ENCODE results near the gene HIPK2.
"Not testable (repeated sequence)": the region's sequence is repeated elsewhere in the genome, so short reads cannot be mapped to it uniquely, and the experiment has no call there.

Gene HIPK2

GRCh38 chr7:139618482-139619366, 159.1 kb downstream of the HIPK2 start:
- no peak for DNase-seq

- DNase-seq = no peak
These were observed 160.7 kb downstream of the HIPK2 start for GRCh38 chr7:139617074-139617473.

DNA sequence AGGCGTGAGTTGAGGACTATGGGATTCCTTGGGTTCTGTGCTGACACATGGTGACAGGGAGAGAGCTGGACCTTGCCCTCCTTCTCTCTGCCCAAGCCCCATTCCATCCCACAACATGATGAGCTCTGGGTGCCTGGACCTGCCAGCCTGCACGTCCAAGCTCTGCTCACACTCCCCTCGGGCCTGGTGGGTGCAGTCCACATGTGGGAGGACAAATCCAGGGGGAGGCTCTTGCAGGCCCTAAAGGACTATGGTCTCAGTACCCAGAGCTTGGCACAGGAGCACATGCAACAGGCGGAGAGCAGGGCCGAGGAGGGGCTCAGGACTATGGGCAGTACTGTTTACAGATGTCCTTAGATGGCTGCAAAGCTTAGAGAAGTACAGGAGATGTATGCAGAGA, 162.9 kb downstream of the HIPK2 start:
- no peak for DNase-seq

GRCh38 chr7:139613971-139614411, 163.8 kb downstream of the HIPK2 start:
- DNase-seq = no peak

GRCh38 chr7:139611556-139611955, 166.2 kb downstream of the HIPK2 start:
- not testable (repeated sequence) for DNase-seq

DNA sequence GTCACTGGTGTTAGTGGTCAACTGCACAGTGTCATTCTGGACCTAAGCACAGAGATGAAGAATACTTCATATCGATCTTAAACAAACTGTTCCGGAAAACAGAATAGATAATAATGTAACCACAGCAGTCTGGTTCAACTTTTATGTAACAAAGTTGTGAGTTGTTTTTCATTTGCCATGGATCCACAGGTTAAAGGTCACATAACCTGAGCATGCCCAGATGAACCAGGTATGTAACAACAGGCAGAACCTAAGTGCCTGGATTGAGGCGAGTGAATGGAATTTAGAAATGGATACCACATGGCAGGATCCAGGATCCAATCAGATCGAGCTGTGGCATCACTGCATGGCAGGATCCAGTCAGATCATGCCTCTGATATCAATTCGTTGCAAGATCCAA, 167.2 kb downstream of the HIPK2 start:
- no peak for DNase-seq

DNA sequence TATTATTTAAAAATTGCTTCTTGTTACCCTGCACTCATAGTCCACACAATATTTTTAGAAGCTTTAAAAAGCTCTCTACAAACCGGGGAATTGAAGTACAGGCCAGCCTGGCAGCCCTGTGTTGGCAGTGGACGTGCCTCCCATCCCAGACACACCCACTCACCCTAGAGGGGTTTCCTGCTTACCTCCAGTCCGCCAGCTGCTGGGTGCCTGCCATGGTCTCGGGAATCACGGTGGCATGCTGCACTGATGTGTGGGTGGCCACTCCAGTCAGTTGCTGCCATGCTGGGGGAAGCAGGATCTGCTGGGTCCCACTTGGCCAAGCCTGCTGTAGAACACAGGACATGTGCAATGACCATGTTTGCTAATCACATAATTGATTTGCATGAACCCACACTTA, 173.9 kb downstream of the HIPK2 start:
- no peak for DNase-seq

GRCh38 chr7:139603282-139603681, 174.5 kb downstream of the HIPK2 start:
- DNase-seq = no peak

DNA sequence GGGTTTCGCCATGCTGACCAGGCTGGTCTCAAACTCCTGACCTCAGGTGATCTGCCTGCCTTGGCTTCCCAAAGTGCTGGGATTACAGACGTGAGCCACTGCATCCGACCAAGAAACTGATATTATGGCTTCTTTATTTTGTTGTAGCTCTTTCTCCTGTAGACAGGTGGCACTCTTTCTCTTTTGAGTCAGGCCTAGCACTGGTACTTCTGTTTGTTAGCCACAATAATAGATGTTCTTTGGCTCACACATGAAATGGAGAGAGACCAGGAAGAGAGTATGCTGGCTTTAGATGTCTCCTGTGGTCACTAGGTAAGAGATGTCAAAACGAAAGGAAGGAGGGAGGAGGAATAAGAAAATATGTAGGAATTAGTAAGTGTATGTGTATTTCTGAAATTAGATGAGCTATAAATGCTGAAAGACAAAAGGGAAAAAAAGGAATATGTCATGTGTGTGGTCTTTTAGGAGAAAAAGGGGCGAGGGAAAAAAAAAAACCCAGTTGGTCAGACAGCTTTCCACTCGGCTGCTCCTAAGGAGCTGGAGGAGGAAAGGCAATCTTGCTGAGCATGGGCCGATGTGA, 175.6 kb downstream of the HIPK2 start:
- DNase-seq = no peak

DNA sequence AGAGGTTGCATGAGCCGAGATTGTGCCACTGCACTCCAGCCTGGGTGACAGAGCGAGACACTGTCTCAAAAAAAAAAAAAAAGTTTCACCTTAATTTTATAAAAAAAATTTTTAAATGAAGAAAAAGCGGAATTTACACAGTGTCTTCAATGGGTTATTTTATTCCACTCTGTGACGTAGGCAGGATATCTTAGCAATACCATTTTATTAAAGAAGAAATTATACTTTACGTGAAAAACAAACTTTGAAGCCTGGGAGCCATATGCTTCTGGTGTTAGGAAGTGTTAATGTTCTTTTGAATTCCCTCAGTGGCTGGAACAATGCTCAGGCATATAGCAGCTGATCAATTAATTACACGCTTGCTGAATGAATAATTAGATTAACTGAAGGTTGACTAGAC, 176.6 kb downstream of the HIPK2 start:
- no peak for DNase-seq

DNA sequence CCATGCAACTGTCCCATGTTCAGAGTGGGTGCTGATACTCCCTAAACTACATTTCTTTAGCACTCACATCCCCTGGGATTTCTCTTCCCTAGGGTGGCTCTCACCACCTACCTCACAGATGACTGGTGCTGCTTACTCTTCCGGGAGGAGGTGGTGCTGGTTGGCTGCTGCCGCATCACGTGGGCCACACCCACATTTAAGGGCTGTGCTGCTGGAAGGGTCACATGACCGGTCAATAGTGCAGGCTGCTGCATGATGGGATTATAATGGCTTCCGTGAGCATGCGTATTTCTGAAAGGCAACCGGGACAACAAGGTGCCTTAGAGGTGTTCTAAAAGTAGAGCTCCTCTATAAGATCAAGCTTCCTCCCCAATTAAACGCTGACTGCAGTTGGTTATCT, 177.5 kb downstream of the HIPK2 start:
- no peak for DNase-seq

- DNase-seq = no peak
These were observed 179.2 kb downstream of the HIPK2 start for GRCh38 chr7:139598642-139599041.

- no peak for DNase-seq
These were observed 180.8 kb downstream of the HIPK2 start for GRCh38 chr7:139597028-139597427.

DNA sequence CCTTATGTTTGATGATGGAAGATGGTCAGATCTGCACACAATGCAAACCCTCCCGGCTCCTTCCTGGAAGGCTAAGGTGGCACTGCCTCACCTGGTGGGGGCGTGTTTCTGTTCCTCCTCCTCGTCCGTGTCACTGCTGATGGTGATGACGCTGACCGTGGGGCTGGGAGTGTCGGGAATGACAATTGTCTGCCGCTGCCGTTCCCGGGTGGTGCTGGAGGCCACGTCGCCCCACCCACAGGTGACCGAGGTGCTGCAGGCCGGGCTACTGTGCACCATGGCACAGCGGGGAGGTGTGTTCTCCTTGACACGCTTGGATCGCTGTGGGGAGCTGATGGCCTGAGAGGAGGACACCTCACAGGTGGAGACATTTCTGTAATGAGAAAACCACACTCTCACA, 181.2 kb downstream of the HIPK2 start:
- no peak for DNase-seq

- DNase-seq = no peak
These were observed 182.0 kb downstream of the HIPK2 start for GRCh38 chr7:139595806-139596205.

DNA sequence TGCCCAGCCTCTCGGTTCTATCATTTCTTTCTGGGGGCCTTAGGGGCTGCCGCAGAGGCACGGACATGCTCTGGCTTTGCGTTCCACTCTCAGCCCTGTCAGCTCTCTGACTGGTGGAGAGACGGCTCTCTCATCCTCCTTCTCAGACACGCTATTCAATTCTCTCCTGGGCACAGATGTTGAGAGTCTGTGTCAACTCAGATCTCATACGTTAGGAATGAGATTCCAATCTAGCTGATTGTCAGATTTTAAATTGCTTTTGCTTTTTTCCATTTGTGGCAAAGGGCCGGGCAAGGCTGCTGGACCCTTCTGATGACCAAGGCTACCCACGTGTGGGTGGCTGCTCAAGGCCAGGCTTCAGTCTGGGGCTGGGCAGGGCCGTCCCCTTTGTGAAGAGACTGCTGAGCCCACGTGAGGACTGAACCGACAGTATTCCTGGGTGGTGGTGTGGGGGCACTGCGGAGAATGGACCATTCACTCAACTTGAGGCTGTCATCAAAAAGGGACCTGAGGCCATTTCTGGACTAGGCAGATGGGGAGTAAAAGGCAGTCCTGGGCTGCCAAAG, 182.8 kb downstream of the HIPK2 start:
- no peak for DNase-seq

- DNase-seq = no peak
These were observed 183.7 kb downstream of the HIPK2 start for GRCh38 chr7:139594090-139594489.

DNA sequence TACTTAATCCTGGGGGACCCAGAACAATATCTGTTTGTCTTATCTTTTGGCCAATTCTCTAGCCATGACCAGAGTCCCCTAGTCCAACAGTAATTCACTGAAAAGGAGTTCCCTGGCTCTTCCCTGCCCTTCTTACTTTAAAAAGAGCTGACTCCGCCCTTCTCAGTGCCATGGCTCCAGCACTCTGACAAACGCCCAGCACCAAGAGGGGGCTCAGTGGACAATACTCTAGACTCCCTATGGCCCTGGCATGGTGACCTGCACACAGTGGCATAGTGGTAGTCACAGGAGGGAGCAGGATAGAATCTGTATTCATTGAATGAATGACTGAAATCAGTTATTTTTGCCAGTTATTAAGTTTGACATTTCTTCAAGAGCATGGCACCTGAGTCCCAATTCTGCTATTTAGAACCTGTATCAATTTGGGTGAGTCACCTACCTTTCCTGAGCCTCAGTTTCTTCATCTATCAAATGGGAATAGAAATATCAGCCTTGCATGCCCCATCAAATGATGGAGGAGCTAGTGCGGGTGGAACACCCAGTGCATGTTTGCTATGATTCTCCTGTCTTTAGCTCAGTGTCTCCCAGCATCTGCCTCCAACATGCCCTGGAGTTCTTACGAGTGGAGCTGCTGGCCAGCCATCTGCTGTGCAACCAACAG, 184.9 kb downstream of the HIPK2 start:
- DNase-seq = no peak

DNA sequence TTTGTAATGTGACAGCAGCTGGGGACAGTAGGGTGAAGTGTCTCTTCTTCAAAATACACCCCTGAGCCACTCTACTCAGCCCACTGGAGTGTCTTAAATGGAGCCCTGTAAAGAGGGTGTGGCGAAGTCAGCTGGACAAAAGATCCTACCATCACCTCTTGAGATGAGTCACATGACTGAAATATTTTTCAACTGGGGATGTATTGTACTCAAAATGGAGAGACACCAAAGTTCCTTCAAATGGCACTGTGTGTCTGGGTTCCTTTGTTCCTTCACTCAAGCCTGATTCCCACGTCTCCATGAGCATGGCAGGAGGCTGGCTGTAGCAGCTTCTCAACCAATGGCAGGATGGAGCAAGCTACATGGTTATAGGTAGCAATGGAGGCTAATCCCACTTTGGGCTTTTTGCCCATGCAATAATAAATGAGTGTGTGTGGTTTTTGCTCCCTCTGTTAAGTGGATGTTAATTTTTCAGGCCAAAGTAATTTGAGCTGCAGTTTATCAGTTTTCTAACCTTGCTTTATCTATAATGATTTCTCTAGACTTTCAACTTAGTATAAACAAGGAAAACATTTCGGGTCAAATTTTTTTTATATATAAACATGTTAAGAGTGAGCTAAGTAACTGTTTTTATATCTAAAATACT, 186.1 kb downstream of the HIPK2 start:
- no peak for DNase-seq

DNA sequence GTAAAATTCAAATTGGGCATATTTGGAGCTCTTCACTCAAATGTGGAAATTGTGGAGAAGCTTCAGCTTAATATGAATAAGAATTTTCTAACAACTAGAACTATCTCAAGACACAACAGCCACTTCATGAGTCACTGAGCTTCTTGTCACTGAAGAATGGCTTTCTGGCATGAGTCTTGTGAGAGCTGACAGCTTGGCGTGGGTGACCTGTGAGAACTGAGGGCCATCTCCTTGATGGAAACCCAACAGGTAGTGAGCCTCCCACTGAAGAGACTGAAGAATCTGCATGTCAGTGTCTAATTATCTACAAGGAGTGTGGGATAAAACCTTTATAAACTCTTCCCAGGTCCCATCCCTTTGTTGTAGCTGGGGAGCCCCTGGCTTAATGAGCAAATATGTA, 188.3 kb downstream of the HIPK2 start:
- DNase-seq = no peak

- DNase-seq = no peak
These were observed 189.2 kb downstream of the HIPK2 start for GRCh38 chr7:139588632-139589031.

DNA sequence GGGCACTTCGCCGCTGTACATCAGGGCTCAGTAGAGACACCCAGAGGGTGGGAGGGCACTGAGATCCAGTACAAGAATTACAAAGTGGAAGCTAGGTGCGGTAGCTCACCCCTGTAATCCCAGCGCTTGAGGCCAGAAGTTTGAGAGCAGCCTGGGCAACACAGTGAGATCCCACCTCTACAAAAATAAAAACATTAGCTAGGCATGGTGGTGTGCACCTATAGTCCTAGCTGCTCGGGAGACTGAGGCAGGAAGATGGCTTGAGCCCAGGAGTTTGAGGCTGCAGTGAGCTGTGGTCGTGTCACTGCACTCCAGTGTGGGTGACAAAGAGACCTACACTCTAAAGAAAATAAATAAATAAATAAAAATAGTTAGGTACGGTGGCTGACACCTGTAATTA, 190.3 kb downstream of the HIPK2 start:
- DNase-seq = no peak

GRCh38 chr7:139586286-139586685, 191.5 kb downstream of the HIPK2 start:
- DNase-seq = no peak
